Measurements from ENCODE around the gene ZNF45. TPM values are rescaled to one million over a fixed set of nuclear protein-coding genes. Genes with fewer than 3 reads are reported as not detected.

The ZNF45 gene
- total RNA-seq (10.8 and 11.2 TPM in 2 replicates), polyA plus RNA-seq (4.7 and 6.1 TPM in 2 replicates), polyA minus RNA-seq (16.5 and 16.9 TPM in 2 replicates), Bru-seq, nascent RNA (percentile 65 among the genes with signal in this experiment), BruChase-seq, experiment 1, labeled RNA remaining after a 6-hour chase (percentile 63 among the genes with signal in this experiment), BruChase-seq, experiment 2, labeled RNA remaining after a 2-hour chase (percentile 65 among the genes with signal in this experiment)
- polyA plus RNA-seq (2011; cell fraction: cytosol; rRNA removed) = 6.2 and 7.0 TPM in 2 replicates
- 16.7 and 18.5 TPM in 2 replicates for polyA plus RNA-seq (2011; cell fraction: nucleus; rRNA removed)
- polyA plus RNA-seq (2012) = 9.6 TPM in 2 replicates
- 5.6 TPM for polyA minus RNA-seq (2011; cell fraction: cytosol; rRNA and poly(A)+ RNA removed)
- polyA minus RNA-seq (2011; cell fraction: nucleus; rRNA and poly(A)+ RNA removed) = 8.3 and 12.8 TPM in 2 replicates
- long read RNA-seq, partial matches to known transcripts = 1 of 10 reads
- long read RNA-seq, other reads (novel, unspliced or antisense) = 8 of 10 reads

- H3K36me3 ChIP-seq (ENCODE audit: control insufficient read depth in 2 of 2, extremely low read depth in 1 of 2, insufficient read depth in 2 of 2, low read length in 2 of 2) = peaks cover 0 to 2% of the 10 kb centered on the region in 2 experiments
- no peaks in the 10 kb centered on the region for H3K9me1 ChIP-seq (replicated peaks; ENCODE audit: control insufficient read depth, extremely low read depth, insufficient read depth, low read length)
- ChIA-PET CTCF (interaction anchor here (0.6 to 1.9 kb wide), 19 partner anchors 9 to 277 kb away, joined by 3 to 35 read pairs (median 3); partner anchors contain the start of genes ZNF221, ZNF224, ZNF225 and ZNF227), POLR2A (interaction anchor here (0.7 to 1.3 kb wide), 3 partner anchors 16 to 401 kb away, joined by 3 to 8 read pairs (median 4); partner anchors contain the start of gene ZNF221)
- peak within 1 kb of the TSS; percentile 43 to 94 (median 71) for H3K4me3 ChIP-seq (replicated peaks in 1 of 3; ENCODE audit: insufficient read depth in 1 of 3, low read depth in 1 of 3, low read length in 3 of 3)
- H3K27ac ChIP-seq (ENCODE audit: insufficient read depth, low read depth, low read length) = peak within 1 kb of the TSS; percentile 26
- TF ChIP-seq MYC (IDR thresholded peaks at IDR 0.05; ENCODE audit: low read depth, low read length) (no peak), POLR2AphosphoS5 (IDR thresholded peaks at IDR 0.05; ENCODE audit: insufficient read depth, low read depth, low read length) (peak; percentile 55), GATA2 (IDR thresholded peaks at IDR 0.05; ENCODE audit: insufficient read depth, insufficient read length, low read depth, low read length) (no peak), MAX (IDR thresholded peaks at IDR 0.05; ENCODE audit: insufficient read depth, insufficient read length) (no peak), POLR2A (IDR thresholded peaks at IDR 0.05; ENCODE audit: low read depth, low read length) (peak; percentile 53), FOS (IDR thresholded peaks at IDR 0.05; ENCODE audit: borderline replicate concordance, insufficient read depth, low read length) (no peak), CTCF (IDR thresholded peaks at IDR 0.05; ENCODE audit: extremely low read depth in 1 of 2, insufficient read depth in 1 of 2, low read depth in 1 of 2, low read length in 2 of 2) (no peak), EZH2 (IDR thresholded peaks at IDR 0.05; ENCODE audit: borderline replicate concordance, low read depth, low read length, severe bottlenecking) (no peak), JUN (IDR thresholded peaks at IDR 0.05; ENCODE audit: borderline replicate concordance, insufficient read depth, insufficient read length, low read depth) (no peak)
- peak; percentile 93 for DNase-seq (ENCODE audit: low read depth, low spot score)
- H4K20me1 ChIP-seq (replicated peaks; ENCODE audit: control insufficient read depth, extremely low read depth, insufficient read depth, low read length) = no peaks in the 10 kb centered on the region
- dilution Hi-C loops (cut with MboI; ENCODE audit: extremely low pct_ligation_motif_present, low sequenced_read_pairs) (no loop called here), intact Hi-C loops (cut with micrococcal nuclease) (loop anchor here (1.0 to 5.0 kb wide), 8 partner anchors 16 to 277 kb away; partner anchors contain the start of genes ZNF155, ZNF221, ZNF224 and ZNF225)
- BruUV-seq (replicated peaks) = TSS peak; percentile 30
- H3K79me2 ChIP-seq (ENCODE audit: control insufficient read depth, insufficient read depth, low read length) = peaks cover 5% of the 10 kb centered on the region
- FAIRE-seq = peak; percentile 96
- peaks cover 13% of the 10 kb centered on the region for H3K4me1 ChIP-seq (ENCODE audit: control insufficient read depth, extremely low read depth, insufficient read depth, low read length)
- peak within 1 kb of the TSS; percentile 46 for H3K9ac ChIP-seq (replicated peaks; ENCODE audit: extremely low read depth, insufficient read depth, low read length)
- no peaks in the 10 kb centered on the region for H3K27me3 ChIP-seq (ENCODE audit: control insufficient read depth in 2 of 2, insufficient read depth in 2 of 2, low read length in 2 of 2)
- H3K4me2 ChIP-seq (ENCODE audit: insufficient read depth, low read length) = peak within 1 kb of the TSS; percentile 100
- peak within 1 kb of the TSS; percentile 72 for H2AFZ ChIP-seq (ENCODE audit: low read depth, low read length)
- no peaks in the 10 kb centered on the region for H3K9me3 ChIP-seq (replicated peaks; ENCODE audit: control insufficient read depth, insufficient read depth, low read length)
Measured at GRCh38 chr19:43934985-43935708, at the start of gene ZNF45. TSS of gene ZNF45 (minus strand) at chr19:43935282. CDS start at chr19:43922185, 13,097 bp downstream.
